A549 (cell line): ENCODE measurements around the gene ANKRD33.

ENCODE experiments used
- CBX2 ChIP-seq: fragments of 200-600 bp; sonication (generic); IDR thresholded peaks from 2 replicates; pipeline ENCODE4 v1.6.1; 2016; ENCODE audit warnings: low read depth, mild to moderate bottlenecking, borderline replicate concordance
- CHD2 ChIP-seq: fragments of 150-350 bp; IDR thresholded peaks from 2 replicates; pipeline ENCODE4 v1.6.1; 2014; ENCODE audit warnings: low read length; ENCODE audit not compliant: partially characterized antibody
- CTCF ChIP-seq: fragments of >200 bp; sonication (Bioruptor Twin); formaldehyde crosslinking; IDR thresholded peaks from 3 replicates; pipeline ENCODE4 v1.5.1; 2016
- EP300 ChIP-seq, 2 experiments: fragments of >200 bp; sonication (Bioruptor Twin); formaldehyde crosslinking; IDR thresholded peaks; 2 replicates in 1 of 2; 3 replicates in 1 of 2; pipeline ENCODE4 v1.6.1; 2016 to 2017
- JUN ChIP-seq, 2 experiments: fragments of >200 bp; sonication (Bioruptor Twin); formaldehyde crosslinking; IDR thresholded peaks; 2 replicates in 1 of 2; 3 replicates in 1 of 2; pipeline ENCODE4 v1.6.1; 2016 to 2017
- JUNB ChIP-seq: fragments of >200 bp; sonication (Bioruptor Twin); formaldehyde crosslinking; IDR thresholded peaks from 2 replicates; pipeline ENCODE4 v1.6.1; 2016
- MAFK ChIP-seq: fragments of 450-650 bp; IDR thresholded peaks from 2 replicates; pipeline ENCODE4 v1.6.1; 2014; ENCODE audit not compliant: partially characterized antibody
- POLR2A ChIP-seq: IDR thresholded peaks from 2 replicates; pipeline ENCODE4 v1.6.1; 2012; ENCODE audit warnings: mild to moderate bottlenecking, low read length
- POLR2AphosphoS2 ChIP-seq: conservative IDR thresholded peaks from 2 replicates; pipeline ENCODE4 v1.6.1; 2012; ENCODE audit warnings: low read length, improper control_type of control experiment, inconsistent platforms
- TF ChIP-seq, protein P1 (sequence below): fragments of 450-650 bp; IDR thresholded peaks from 2 replicates; pipeline ENCODE4 v1.6.1; 2014; ENCODE audit warnings: antibody characterized with exemption
- TF ChIP-seq, protein P2 (sequence below): fragments of 250-450 bp; sonication (Bioruptor Pico); IDR thresholded peaks from 2 replicates; pipeline ENCODE4 v1.5.0; 2021; ENCODE audit warnings: mild to moderate bottlenecking, moderate library complexity, borderline replicate concordance
- TF ChIP-seq, protein P3 (sequence below): IDR thresholded peaks from 2 replicates; pipeline ENCODE4 v1.6.1; 2012

- TF ChIP-seq CTCF: no peak
- no peak for TF ChIP-seq JUN (IDR thresholded peaks at IDR 0.05)
- TF ChIP-seq, protein P1, sequence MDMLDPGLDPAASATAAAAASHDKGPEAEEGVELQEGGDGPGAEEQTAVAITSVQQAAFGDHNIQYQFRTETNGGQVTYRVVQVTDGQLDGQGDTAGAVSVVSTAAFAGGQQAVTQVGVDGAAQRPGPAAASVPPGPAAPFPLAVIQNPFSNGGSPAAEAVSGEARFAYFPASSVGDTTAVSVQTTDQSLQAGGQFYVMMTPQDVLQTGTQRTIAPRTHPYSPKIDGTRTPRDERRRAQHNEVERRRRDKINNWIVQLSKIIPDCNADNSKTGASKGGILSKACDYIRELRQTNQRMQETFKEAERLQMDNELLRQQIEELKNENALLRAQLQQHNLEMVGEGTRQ: no peak
- TF ChIP-seq CHD2: no peak
- no peak for TF ChIP-seq POLR2A
- TF ChIP-seq POLR2AphosphoS2: no peak
- no peak for TF ChIP-seq JUNB
- TF ChIP-seq EP300 (IDR thresholded peaks at IDR 0.05): no peak
- TF ChIP-seq, protein P2, sequence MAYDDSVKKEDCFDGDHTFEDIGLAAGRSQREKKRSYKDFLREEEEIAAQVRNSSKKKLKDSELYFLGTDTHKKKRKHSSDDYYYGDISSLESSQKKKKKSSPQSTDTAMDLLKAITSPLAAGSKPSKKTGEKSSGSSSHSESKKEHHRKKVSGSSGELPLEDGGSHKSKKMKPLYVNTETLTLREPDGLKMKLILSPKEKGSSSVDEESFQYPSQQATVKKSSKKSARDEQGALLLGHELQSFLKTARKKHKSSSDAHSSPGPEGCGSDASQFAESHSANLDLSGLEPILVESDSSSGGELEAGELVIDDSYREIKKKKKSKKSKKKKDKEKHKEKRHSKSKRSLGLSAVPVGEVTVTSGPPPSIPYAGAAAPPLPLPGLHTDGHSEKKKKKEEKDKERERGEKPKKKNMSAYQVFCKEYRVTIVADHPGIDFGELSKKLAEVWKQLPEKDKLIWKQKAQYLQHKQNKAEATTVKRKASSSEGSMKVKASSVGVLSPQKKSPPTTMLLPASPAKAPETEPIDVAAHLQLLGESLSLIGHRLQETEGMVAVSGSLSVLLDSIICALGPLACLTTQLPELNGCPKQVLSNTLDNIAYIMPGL (CRISPR knock-in tag): no peak
- no peak for TF ChIP-seq MAFK
- TF ChIP-seq CBX2: no peak
- TF ChIP-seq, protein P3, sequence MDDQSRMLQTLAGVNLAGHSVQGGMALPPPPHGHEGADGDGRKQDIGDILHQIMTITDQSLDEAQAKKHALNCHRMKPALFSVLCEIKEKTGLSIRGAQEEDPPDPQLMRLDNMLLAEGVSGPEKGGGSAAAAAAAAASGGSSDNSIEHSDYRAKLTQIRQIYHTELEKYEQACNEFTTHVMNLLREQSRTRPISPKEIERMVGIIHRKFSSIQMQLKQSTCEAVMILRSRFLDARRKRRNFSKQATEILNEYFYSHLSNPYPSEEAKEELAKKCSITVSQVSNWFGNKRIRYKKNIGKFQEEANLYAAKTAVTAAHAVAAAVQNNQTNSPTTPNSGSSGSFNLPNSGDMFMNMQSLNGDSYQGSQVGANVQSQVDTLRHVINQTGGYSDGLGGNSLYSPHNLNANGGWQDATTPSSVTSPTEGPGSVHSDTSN: no peak
Observed at GRCh38 chr12:51915951-51916350, 28.0 kb downstream of the ANKRD33 start.
